Measurements from ENCODE around the gene XRCC5.
A peak's percentile ranks its signal among the peaks of the same experiment; 100 is the strongest.

XRCC5 gene

GRCh38 chr2:216086207-216086893, 22.8 kb upstream of the XRCC5 start:
- DNase-seq = no peak

- DNase-seq = no peak
Observed at GRCh38 chr2:216090369-216090786, 18.8 kb upstream of the XRCC5 start.

GRCh38 chr2:216092646-216093045, 16.5 kb upstream of the XRCC5 start:
- DNase-seq = no peak

- no peak for DNase-seq
Observed at GRCh38 chr2:216094701-216095100, 14.4 kb upstream of the XRCC5 start.

GRCh38 chr2:216098421-216099334, 10.5 kb upstream of the XRCC5 start:
- no peak for DNase-seq

GRCh38 chr2:216101109-216101508, 8.0 kb upstream of the XRCC5 start:
- no peak for DNase-seq

- DNase-seq = no peak
Observed at GRCh38 chr2:216103213-216103612, 5.9 kb upstream of the XRCC5 start.

- DNase-seq = no peak
Observed at GRCh38 chr2:216104691-216105090, 4.5 kb upstream of the XRCC5 start.

- DNase-seq = no peak
Observed at GRCh38 chr2:216107320-216107719, 1.8 kb upstream of the XRCC5 start.

GRCh38 chr2:216107760-216108159, 1.4 kb upstream of the XRCC5 start:
- DNase-seq = no peak

- no peak for DNase-seq
Observed at GRCh38 chr2:216108310-216108966, 710 bp upstream of the XRCC5 start.

- no peak for DNase-seq
Observed at GRCh38 chr2:216109962-216110614, 940 bp downstream of the XRCC5 start.

- DNase-seq = no peak
Observed at GRCh38 chr2:216110620-216111019, 1.5 kb downstream of the XRCC5 start.

GRCh38 chr2:216111122-216111521, 2.0 kb downstream of the XRCC5 start:
- DNase-seq = no peak

- DNase-seq = no peak
Observed at GRCh38 chr2:216112926-216113325, 3.8 kb downstream of the XRCC5 start.

GRCh38 chr2:216113572-216113971, 4.4 kb downstream of the XRCC5 start:
- no peak for DNase-seq

- no peak for DNase-seq
Observed at GRCh38 chr2:216114382-216114713, 5.2 kb downstream of the XRCC5 start.

- peak; percentile 99 for DNase-seq
Observed at GRCh38 chr2:216114714-216115531, 5.8 kb downstream of the XRCC5 start.

- DNase-seq = no peak
Observed at GRCh38 chr2:216116418-216116817, 7.3 kb downstream of the XRCC5 start.

GRCh38 chr2:216117561-216118340, 8.6 kb downstream of the XRCC5 start:
- no peak for DNase-seq

GRCh38 chr2:216118474-216118873, 9.3 kb downstream of the XRCC5 start:
- no peak for DNase-seq

- DNase-seq = no peak
Observed at GRCh38 chr2:216119146-216119545, 10.0 kb downstream of the XRCC5 start.
